Stimulated activated CD4-positive, alpha-beta T cell treated with anti-CD3 and anti-CD28 coated beads, Interleukin-1b, Interleukin-23, amount 100 ng/mL, for 4 hours (primary cell): ENCODE measurements around the gene FAM72C.
"Not testable (repeated sequence)": the region's sequence is repeated elsewhere in the genome, so short reads cannot be mapped to it uniquely, and the experiment has no call there.

ENCODE experiments used
- DNase-seq, 2 donors: peaks; one replicate each; pipeline ENCODE4 v3.0.0-alpha.2; 2020; ENCODE audit warnings: low read depth in 2 of 2

FAM72C gene

GRCh38 chr1:143971924-143972700 lies at the start of gene FAM72C:
FAM72C (minus strand) TSS chr1:143971986; CDS start chr1:143971141, 845 bp downstream.
- DNase-seq, result not testable (repeated sequence)

GRCh38 chr1:144020001-144020738 lies 48.4 kb upstream of the FAM72C start:
- not testable (repeated sequence) for DNase-seq

DNA sequence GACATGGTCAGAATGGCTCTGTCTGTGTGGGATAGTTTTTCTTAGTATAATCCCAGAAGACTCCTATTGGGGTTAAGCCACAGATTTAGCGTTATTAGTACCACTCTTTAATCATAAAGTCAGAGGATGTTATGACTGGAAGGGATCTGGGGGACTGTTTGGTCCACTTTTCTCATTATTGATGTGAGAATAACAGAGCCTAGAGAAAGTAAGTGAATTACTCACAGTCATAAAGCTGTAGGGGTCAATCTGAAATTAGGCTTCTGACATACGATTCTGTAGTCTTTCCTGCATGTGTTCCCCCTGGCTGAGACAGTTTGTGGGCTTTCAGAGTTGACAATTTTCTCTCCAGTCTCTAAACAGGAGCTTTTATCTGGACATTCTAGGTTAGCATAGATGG lies 47.3 kb upstream of the FAM72C start:
- not testable (repeated sequence) for DNase-seq

- not testable (repeated sequence) for DNase-seq
Observed at GRCh38 chr1:144015180-144015966, 43.6 kb upstream of the FAM72C start.

DNA sequence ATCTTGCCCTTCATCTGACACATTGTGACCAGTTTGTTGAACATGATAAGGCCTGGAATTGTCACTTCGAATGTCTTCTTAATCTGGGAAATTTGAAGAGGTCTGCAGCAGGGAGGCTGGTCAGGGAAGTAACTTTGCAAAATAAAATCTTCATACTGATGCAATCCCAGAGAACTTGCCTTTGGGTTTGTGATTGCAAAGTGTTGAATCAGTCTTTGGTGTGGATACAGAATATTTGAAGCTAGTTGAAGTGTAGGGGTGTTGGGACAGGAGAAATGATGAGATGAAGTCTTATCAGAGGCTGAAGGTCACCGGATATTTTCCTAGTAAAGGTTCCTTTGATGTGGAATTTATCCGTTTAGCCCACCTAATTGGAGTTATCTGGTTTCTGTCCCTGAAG lies 42.7 kb upstream of the FAM72C start:
- not testable (repeated sequence) for DNase-seq

- DNase-seq, result not testable (repeated sequence)
Observed at GRCh38 chr1:144014121-144014520, 42.3 kb upstream of the FAM72C start.

DNA sequence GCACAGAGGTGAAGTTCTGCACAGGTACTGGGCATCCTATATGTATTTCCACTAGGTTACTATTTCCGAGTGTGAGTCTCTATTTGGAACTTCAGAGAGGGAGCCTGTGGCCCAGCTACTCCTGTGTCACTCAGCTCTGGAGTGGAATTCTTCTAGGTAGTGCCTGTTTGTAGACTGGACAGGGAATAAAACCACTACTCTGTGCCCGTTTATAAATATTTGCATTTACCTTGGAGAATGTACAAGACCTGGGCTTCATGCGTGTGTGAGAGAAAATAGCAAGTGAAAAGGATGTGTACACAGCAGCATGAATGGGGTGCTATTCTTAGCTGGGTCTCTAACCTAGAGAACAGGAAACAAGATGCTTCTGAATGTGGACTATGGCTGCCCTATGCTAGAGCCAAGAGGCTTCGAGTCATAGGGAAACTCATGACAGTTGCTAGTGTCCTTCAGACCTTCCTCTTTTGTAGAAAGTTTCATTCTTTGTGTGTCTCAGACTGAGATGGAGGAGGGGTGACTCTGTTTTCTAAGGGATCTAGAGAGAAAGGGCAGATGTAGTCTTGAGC lies 40.5 kb upstream of the FAM72C start:
- DNase-seq, result not testable (repeated sequence)

GRCh38 chr1:144009410-144009809 lies 37.6 kb upstream of the FAM72C start:
- DNase-seq, result not testable (repeated sequence)

DNA sequence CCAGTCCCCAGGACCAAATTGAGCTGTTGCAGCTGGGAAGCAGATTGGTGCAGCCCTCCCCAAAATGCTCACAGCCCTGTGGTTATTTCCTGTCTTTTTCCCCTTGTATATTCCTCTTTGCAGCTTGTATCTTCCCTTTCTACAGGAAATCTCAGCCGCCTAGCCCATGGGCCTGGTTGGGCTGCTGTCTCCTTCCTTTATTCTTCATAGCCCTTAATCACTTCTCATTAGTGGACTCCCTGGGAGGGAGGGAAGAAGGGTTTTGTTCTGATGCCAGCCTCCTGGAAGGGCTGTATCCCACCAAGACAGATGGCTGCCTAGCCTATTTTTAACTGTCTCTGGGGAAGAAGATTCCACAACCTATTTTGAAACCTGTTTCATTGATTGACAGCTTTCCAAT lies 32.5 kb upstream of the FAM72C start:
- not testable (repeated sequence) for DNase-seq

DNA sequence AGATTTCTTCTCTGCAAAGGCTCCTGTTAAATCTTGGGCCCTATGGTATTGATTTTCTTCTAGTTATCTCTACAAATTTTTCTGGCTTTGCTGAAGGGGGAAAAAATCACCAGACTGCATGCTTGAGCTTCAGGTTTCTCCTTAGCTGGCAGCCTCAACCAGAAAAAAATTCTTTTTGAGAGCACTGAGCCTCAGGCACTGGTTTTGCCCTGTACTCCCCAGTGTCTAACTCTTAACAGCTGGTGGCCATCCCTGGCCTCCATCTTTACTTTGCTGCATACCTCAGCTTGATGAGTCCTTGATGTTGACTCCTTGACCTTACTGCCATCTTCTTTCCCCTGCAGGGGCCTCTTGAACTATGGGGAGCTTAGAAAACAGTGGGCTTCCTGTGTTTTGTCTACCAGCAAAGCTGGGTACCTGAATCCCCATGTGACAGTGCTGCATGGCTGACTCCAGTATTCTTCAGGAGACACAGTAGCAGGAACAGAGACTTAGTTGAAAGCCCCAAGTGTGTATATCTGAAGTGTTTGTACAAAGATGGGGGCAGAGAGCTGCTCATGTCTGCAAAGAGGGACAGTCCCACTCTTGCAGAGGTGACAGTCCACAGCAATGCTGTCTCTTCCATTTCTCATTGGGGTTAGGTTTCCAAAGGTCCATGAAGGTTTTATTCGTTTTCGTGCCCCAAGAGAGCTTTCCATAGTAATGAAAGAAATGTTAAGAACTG lies 31.7 kb upstream of the FAM72C start:
- not testable (repeated sequence) for DNase-seq

DNA sequence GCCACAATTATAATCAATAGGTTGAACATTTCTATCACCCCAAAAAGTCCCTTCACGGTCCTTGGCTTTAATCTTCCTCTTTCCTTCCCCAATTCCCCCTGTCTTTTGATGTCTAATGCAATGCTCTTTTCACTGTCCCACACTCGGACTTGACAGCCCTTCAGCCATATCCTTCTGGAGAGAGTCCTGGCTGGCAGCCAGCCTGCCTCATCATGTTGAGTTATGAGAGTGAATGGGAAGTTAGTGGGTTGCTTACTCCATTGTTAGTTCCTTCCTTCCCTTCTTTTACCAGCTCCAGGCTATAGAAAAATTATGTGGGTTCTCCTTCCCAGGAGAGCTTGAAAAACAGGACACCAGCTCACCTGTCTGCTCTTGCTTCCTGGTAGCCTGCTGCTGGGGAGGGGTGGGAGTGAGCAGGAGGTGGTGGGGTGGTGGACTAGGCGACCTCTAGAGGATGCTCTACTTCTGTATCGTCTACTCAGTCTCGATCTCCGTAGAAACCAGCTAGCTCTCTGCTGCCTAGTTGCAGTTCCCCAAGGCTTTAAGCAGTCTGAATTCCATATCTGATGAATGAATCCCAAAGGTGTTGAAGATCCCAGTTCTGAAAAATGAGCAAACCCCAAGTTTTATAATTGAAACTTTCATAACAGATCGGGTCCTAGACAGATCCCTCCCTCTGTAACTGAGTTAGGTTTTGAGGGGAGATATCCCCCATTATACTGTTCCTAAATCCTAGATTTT lies 30.5 kb upstream of the FAM72C start:
- not testable (repeated sequence) for DNase-seq

- DNase-seq, result not testable (repeated sequence)
Observed at GRCh38 chr1:144001077-144001476, 29.3 kb upstream of the FAM72C start.

DNA sequence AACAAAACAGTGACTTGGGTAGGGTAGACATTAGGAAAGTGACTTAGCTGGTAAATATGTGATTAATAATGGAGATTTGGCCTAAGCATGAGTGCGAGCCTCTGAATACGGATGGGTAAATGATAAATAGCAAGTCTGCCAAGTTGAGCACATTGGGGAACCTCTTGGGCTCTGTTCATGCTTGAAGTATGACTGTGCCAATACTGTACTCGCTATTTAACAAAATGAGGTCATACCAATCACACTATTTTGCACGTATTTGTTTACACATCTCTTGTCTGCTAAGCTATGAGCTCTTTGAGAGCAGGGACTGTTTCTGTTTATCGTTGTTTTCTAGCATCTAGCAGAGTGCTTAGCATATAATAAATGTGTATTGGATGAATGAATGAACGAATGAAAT lies 24.2 kb upstream of the FAM72C start:
- DNase-seq, result not testable (repeated sequence)

- DNase-seq, result not testable (repeated sequence)
Observed at GRCh38 chr1:143993301-143993907, 21.6 kb upstream of the FAM72C start.

- not testable (repeated sequence) for DNase-seq
Observed at GRCh38 chr1:143990699-143991098, 18.9 kb upstream of the FAM72C start.

GRCh38 chr1:143989719-143990118 lies 17.9 kb upstream of the FAM72C start:
- not testable (repeated sequence) for DNase-seq

- DNase-seq, result not testable (repeated sequence)
Observed at GRCh38 chr1:143989427-143989712, 17.6 kb upstream of the FAM72C start.

GRCh38 chr1:143988602-143989426 lies 17.0 kb upstream of the FAM72C start:
- DNase-seq, result not testable (repeated sequence)

- DNase-seq, result not testable (repeated sequence)
Observed at GRCh38 chr1:143987868-143988267, 16.1 kb upstream of the FAM72C start.
